Suppressor macrophage treated with lipopolysaccharide for 1 hour (primary cell): ENCODE measurements around the gene PCDHB16.

Experiments used
- DNase-seq, 3 donors: peaks; one replicate each; pipeline ENCODE4 v3.0.0-alpha.2; 2020 to 2022

The PCDHB16 gene

DNA sequence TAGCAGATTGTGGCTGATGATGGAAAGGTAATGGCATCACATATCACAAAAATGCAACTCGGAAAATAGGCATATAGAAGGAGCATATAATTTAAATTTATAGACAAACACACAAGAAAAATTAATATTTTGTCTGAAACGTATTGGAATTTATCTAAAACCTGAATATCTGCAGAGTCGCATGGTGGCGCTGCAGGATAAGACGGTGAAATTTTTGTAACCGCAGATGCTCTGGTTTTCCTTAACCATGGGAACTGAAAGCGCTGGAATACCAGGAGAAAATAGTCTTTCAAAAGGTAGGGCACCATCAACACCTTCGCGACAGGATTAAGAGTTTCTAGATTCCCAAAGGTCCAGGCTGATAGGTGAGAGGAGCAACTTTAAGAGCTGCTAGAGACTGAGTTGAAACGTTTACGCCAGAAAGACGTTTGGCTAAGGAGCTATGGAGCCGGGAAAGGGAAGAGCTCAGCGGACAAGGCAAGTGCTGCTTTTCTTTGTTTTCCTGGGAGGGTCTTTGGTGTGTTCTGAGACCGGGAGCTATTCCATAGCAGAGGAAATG, 52.0 kb downstream of the PCDHB16 start:
- no peak for DNase-seq
